Activated CD8-positive, alpha-beta T cell treated with anti-CD3 and anti-CD28 coated beads for 36 hours (primary cell): ENCODE data around the gene PECR. TPM values are rescaled to one million over a fixed set of nuclear protein-coding genes. Genes with fewer than 3 reads are reported as not detected.

Experiments
- ATAC-seq: fragments of 200-7000 bp; cut with Tn5 transposase; one replicate; pipeline ENCODE4 v1.10.0; 2021; ENCODE audit warnings: mild to moderate bottlenecking, moderate library complexity
- CTCF ChIA-PET: fragments of 350-600 bp; sonication (Branson Sonifier 250); formaldehyde crosslinking; loops from one replicate; lab custom pipeline; 2021; ENCODE audit warnings: antibody characterized with exemption; lab: Charles Lee
- POLR2A ChIA-PET: fragments of 350-600 bp; sonication (Branson Sonifier 250); formaldehyde crosslinking; loops from one replicate; lab custom pipeline; 2021; ENCODE audit warnings: antibody characterized with exemption; lab: Charles Lee
- DNase-seq: peaks from one replicate; pipeline ENCODE4 v3.0.0-alpha.2; 2020
- H3K27ac Mint-ChIP-seq: one replicate; pipeline ENCODE4 v1.8.0; 2021; ENCODE audit warnings: mild to moderate bottlenecking, mixed read lengths
- H3K27me3 Mint-ChIP-seq: one replicate; pipeline ENCODE4 v1.8.0; 2021; ENCODE audit warnings: mixed read lengths
- H3K36me3 Mint-ChIP-seq: one replicate; pipeline ENCODE4 v1.8.0; 2021; ENCODE audit warnings: low read depth, mixed read lengths
- H3K4me1 Mint-ChIP-seq: one replicate; pipeline ENCODE4 v1.8.0; 2021; ENCODE audit warnings: low read depth, mixed read lengths
- H3K4me3 Mint-ChIP-seq: one replicate; pipeline ENCODE4 v1.8.0; 2021; ENCODE audit warnings: mild to moderate bottlenecking, moderate library complexity, mixed read lengths
- H3K9me3 Mint-ChIP-seq: one replicate; pipeline ENCODE4 v1.8.0; 2021; ENCODE audit warnings: mixed read lengths
- intact Hi-C: fragments of 100-400 bp; cut with micrococcal nuclease; formaldehyde crosslinking; loops from one replicate; pipeline ENCODE4 v1.10.0; 2022
- total RNA-seq, 2 experiments: library from RNA; stranded (reverse); gene quantifications; one replicate each; pipeline ENCODE4 v1.2.3, GENCODE V29; 2021
- TF ChIP-seq, protein P1 (sequence below): fragments of 200-600 bp; IDR thresholded peaks from one replicate; pipeline ENCODE4 v1.8.0; 2022; ENCODE audit warnings: antibody characterized with exemption, mild to moderate bottlenecking

The PECR gene
- total RNA-seq, 2 experiments from 2014 or later, result 21.1 to 22.5 TPM

GRCh38 chr2:216104691-216105090, 23.1 kb upstream of the PECR start:
- ATAC-seq (no peak), DNase-seq (no peak)
- TF ChIP-seq, protein P1, sequence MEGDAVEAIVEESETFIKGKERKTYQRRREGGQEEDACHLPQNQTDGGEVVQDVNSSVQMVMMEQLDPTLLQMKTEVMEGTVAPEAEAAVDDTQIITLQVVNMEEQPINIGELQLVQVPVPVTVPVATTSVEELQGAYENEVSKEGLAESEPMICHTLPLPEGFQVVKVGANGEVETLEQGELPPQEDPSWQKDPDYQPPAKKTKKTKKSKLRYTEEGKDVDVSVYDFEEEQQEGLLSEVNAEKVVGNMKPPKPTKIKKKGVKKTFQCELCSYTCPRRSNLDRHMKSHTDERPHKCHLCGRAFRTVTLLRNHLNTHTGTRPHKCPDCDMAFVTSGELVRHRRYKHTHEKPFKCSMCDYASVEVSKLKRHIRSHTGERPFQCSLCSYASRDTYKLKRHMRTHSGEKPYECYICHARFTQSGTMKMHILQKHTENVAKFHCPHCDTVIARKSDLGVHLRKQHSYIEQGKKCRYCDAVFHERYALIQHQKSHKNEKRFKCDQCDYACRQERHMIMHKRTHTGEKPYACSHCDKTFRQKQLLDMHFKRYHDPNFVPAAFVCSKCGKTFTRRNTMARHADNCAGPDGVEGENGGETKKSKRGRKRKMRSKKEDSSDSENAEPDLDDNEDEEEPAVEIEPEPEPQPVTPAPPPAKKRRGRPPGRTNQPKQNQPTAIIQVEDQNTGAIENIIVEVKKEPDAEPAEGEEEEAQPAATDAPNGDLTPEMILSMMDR, result no peak
- H3K4me1 Mint-ChIP-seq, result peaks cover 5% of the 10 kb centered on the region
- peaks cover 2% of the 10 kb centered on the region for H3K36me3 Mint-ChIP-seq
- CTCF ChIA-PET, result interaction anchor here (1.6 kb wide), 1 partner anchor 9 kb away, joined by 7 read pairs; no protein-coding TSS in a partner anchor
- intact Hi-C loops, result no loop called here
- H3K4me3 Mint-ChIP-seq, result no peak overlapping the region
- no peaks in the 10 kb centered on the region for H3K9me3 Mint-ChIP-seq
- POLR2A ChIA-PET, result interaction anchor here (1.5 kb wide), 1 partner anchor 9 kb away, joined by 8 read pairs; no protein-coding TSS in a partner anchor
- no peak overlapping the region for H3K27ac Mint-ChIP-seq
- no peaks in the 10 kb centered on the region for H3K27me3 Mint-ChIP-seq

DNA sequence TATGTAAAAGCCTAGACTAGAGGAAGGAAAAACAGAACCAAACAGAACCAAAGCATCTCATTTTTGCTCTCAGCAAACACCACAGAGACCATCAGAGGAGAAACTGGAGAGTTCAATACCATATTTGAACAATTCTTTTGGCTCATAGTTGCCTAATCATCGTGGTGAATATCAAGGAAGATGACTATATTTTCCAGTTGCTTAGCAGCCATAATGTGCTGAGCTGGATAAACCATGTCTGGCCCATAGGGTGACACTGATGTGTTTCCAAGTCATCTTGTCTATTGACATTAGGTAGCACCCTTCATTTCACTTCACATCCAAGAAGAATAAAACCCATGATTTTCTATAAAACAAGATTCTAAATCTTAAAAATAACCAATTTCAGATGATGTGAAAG, 21.6 kb upstream of the PECR start:
- Mint-ChIP-seq H3K9me3 (no peaks in the 10 kb centered on the region), H3K27me3 (no peaks in the 10 kb centered on the region), H3K36me3 (no peaks in the 10 kb centered on the region)

GRCh38 chr2:216101109-216101508, 19.5 kb upstream of the PECR start:
- intact Hi-C loops, result no loop called here
- TF ChIP-seq, protein P1, result no peak
- no peaks in the 10 kb centered on the region for H3K9me3 Mint-ChIP-seq
- no peak for ATAC-seq
- H3K36me3 Mint-ChIP-seq, result no peaks in the 10 kb centered on the region
- CTCF ChIA-PET, result interaction anchor here (0.6 to 1.6 kb wide), 3 partner anchors 9 to 39 kb away, joined by 3 read pairs; no protein-coding TSS in a partner anchor
- H3K27ac Mint-ChIP-seq, result no peak overlapping the region
- POLR2A ChIA-PET, result interaction anchor here (0.6 to 1.0 kb wide), 2 partner anchors 18 to 48 kb away, joined by 3 read pairs; no protein-coding TSS in a partner anchor
- H3K27me3 Mint-ChIP-seq, result no peaks in the 10 kb centered on the region
- no peak for DNase-seq
- no peak overlapping the region for H3K4me3 Mint-ChIP-seq
- peaks cover 2% of the 10 kb centered on the region for H3K4me1 Mint-ChIP-seq

More for the DNA sequence above, 21.6 kb upstream of the PECR start:
- ChIA-PET CTCF (interaction anchor here (1.0 to 1.6 kb wide), 3 partner anchors 11 to 69 kb away, joined by 4 to 7 read pairs (median 5); no protein-coding TSS in a partner anchor), POLR2A (interaction anchor here (0.6 to 1.5 kb wide), 2 partner anchors 10 to 75 kb away, joined by 3 to 8 read pairs; no protein-coding TSS in a partner anchor)
- DNase-seq (no peak), ATAC-seq (no peak)
- Mint-ChIP-seq H3K4me3 (no peak overlapping the region), H3K4me1 (peaks cover 2% of the 10 kb centered on the region), H3K27ac (no peak overlapping the region)
- intact Hi-C loops, result no loop called here
- TF ChIP-seq, protein P1, result no peak

- H3K36me3 Mint-ChIP-seq, result no peaks in the 10 kb centered on the region
- no peaks in the 10 kb centered on the region for H3K4me1 Mint-ChIP-seq
- H3K27ac Mint-ChIP-seq, result no peak overlapping the region
- no peak for ATAC-seq
- H3K27me3 Mint-ChIP-seq, result no peaks in the 10 kb centered on the region
- intact Hi-C loops, result no loop called here
- POLR2A ChIA-PET, result interaction anchor here (0.6 kb wide), 1 partner anchor 10 kb away, joined by 3 read pairs; no protein-coding TSS in a partner anchor
- CTCF ChIA-PET, result no interaction called here
- H3K4me3 Mint-ChIP-seq, result no peak overlapping the region
- no peaks in the 10 kb centered on the region for H3K9me3 Mint-ChIP-seq
- TF ChIP-seq, protein P1, result no peak
- DNase-seq, result no peak
Measured at GRCh38 chr2:216098421-216099334, 17.1 kb upstream of the PECR start.
